T-helper 17 cell (primary cell): ENCODE data around the gene DDX60. TPM values are rescaled to one million over a fixed set of nuclear protein-coding genes. Genes with fewer than 3 reads are reported as not detected.
"Not testable (repeated sequence)": the region's sequence is repeated elsewhere in the genome, so short reads cannot be mapped to it uniquely, and the experiment has no call there.

ENCODE experiments used
- ATAC-seq: fragments of 150-1000 bp; cut with Tn5 transposase; 2 replicates; pipeline ENCODE4 v1.10.0; 2021; ENCODE audit warnings: mild to moderate bottlenecking, moderate library complexity
- DNase-seq, 3 donors: peaks; one replicate each; pipeline versions ENCODE4 v3.0.0 to v3.0.0-alpha.2; 2020 to 2021
- H3K9me3 ChIP-seq: one replicate; pipeline ENCODE4 v1.7.0; 2013; ENCODE audit warnings: low read length, mild to moderate bottlenecking; ENCODE audit not compliant: control insufficient read depth, poor library complexity, severe bottlenecking
- H3K27ac Mint-ChIP-seq: one replicate; pipeline ENCODE4 v1.8.0; 2022; ENCODE audit warnings: mild to moderate bottlenecking, moderate library complexity, mixed read lengths
- H3K27me3 Mint-ChIP-seq: one replicate; pipeline ENCODE4 v1.8.0; 2022; ENCODE audit warnings: mixed read lengths
- H3K36me3 Mint-ChIP-seq: one replicate; pipeline ENCODE4 v1.8.0; 2022; ENCODE audit warnings: low read depth, mixed read lengths
- H3K4me1 Mint-ChIP-seq: one replicate; pipeline ENCODE4 v1.8.0; 2022; ENCODE audit warnings: mild to moderate bottlenecking, mixed read lengths
- H3K4me3 Mint-ChIP-seq: one replicate; pipeline ENCODE4 v1.8.0; 2022; ENCODE audit warnings: mild to moderate bottlenecking, moderate library complexity, mixed read lengths
- total RNA-seq, 4 donors: library from RNA in 2 of 4; stranded (reverse) in 2 of 4; gene quantifications; one replicate each; pipeline ENCODE4 v1.2.3 and lab custom pipeline; 2022 to 2026

Gene DDX60, protein sequence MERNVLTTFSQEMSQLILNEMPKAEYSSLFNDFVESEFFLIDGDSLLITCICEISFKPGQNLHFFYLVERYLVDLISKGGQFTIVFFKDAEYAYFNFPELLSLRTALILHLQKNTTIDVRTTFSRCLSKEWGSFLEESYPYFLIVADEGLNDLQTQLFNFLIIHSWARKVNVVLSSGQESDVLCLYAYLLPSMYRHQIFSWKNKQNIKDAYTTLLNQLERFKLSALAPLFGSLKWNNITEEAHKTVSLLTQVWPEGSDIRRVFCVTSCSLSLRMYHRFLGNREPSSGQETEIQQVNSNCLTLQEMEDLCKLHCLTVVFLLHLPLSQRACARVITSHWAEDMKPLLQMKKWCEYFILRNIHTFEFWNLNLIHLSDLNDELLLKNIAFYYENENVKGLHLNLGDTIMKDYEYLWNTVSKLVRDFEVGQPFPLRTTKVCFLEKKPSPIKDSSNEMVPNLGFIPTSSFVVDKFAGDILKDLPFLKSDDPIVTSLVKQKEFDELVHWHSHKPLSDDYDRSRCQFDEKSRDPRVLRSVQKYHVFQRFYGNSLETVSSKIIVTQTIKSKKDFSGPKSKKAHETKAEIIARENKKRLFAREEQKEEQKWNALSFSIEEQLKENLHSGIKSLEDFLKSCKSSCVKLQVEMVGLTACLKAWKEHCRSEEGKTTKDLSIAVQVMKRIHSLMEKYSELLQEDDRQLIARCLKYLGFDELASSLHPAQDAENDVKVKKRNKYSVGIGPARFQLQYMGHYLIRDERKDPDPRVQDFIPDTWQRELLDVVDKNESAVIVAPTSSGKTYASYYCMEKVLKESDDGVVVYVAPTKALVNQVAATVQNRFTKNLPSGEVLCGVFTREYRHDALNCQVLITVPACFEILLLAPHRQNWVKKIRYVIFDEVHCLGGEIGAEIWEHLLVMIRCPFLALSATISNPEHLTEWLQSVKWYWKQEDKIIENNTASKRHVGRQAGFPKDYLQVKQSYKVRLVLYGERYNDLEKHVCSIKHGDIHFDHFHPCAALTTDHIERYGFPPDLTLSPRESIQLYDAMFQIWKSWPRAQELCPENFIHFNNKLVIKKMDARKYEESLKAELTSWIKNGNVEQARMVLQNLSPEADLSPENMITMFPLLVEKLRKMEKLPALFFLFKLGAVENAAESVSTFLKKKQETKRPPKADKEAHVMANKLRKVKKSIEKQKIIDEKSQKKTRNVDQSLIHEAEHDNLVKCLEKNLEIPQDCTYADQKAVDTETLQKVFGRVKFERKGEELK (N-terminal part only)
- total RNA-seq (10 to 100 TPM; 13.9 to 14.5 TPM), total RNA-seq (lab: John Stamatoyannopoulos, UW) (60.8 to 103 reads per million in 2 donors)

DNA sequence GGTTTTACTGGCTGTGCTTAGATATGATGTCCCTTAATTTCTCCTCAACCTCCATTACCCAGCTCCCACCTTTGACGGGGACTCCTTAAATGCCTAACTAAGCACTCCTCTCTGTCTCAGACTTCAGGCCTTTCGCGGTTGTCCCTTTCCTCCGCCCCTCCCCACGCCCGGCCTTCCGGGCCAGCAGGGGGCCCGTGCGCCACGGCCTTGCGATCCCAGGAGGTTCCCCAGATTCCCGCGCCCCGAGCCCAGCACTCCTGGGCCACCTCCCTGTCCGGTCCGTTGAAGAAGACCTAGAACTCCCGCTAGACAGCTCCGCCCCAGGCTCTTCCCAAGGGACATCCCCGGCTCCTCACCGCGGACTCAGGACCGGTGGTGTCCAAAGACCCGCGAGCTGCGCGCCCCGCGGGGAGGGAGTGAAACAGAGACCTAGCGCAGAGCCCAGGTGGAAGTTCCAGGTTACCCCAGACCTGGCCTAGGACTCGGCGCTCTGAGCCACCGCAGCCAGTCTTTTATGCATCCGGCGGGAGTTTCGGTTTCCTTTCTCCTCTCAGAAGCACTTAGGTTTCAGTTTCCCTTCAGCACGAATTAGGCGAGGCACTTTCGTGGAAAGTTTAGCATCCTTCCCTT lies at the start of gene DDX60:
Gene DDX60 (minus strand): TSS at position 487 of the 630 bp plus-strand sequence. CDS start 7,493 bp downstream, outside the sequence.
- no peaks in the 10 kb centered on the region for H3K9me3 ChIP-seq
- Mint-ChIP-seq H3K27ac (peak within 1 kb of the TSS; percentile 98), H3K27me3 (no peaks in the 10 kb centered on the region), H3K4me1 (peaks cover 27% of the 10 kb centered on the region), H3K36me3 (peaks cover 12% of the 10 kb centered on the region), H3K4me3 (peak within 1 kb of the TSS; percentile 94)
- DNase-seq = peak; percentile 63 to 75 (median 68)
- peak; percentile 93 for ATAC-seq

DNA sequence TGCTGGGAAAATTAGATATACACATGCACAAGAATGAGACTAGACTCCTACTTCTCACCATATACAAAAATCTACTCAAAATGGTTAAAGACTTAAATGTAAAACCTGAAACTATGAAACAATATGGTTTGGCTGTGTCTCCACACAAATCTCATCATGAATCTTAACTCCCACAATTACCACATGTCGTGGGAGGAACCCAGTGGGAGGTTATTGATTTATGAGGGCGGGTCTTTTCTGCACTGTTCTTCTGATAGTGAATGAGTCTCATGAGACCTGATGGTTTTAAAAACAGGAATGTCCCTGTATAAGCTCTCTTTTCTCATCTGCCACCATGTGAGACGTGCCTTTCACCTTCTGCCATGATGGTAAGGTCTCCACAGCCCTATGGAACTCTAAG lies 48.5 kb upstream of the DDX60 start:
- Mint-ChIP-seq H3K36me3 (peaks cover 27% of the 10 kb centered on the region), H3K4me3 (no peak overlapping the region), H3K27ac (no peak overlapping the region), H3K4me1 (peaks cover 13% of the 10 kb centered on the region), H3K27me3 (no peaks in the 10 kb centered on the region)
- DNase-seq (no peak), ATAC-seq (no peak)
- H3K9me3 ChIP-seq = no peaks in the 10 kb centered on the region

DNA sequence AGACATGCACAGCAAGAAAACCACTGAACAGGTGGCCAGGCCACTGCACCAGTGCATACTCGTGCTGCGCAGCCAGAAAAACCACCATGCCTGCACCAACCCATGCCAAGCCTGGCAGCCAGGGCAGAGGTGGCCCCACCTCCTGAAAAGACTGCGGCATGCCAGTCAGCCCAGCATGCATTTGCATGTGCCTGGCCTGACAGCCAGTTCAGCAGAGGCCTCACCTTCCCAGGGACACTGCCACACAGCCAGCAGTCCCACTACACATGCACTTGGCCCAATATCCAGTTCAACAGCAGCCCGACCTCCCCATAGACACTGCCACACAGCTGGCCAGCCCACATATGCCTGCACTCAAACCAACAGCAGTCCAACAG lies 43.5 kb upstream of the DDX60 start:
- Mint-ChIP-seq H3K27ac (no peak overlapping the region), H3K36me3 (peaks cover 28% of the 10 kb centered on the region), H3K27me3 (no peaks in the 10 kb centered on the region), H3K4me3 (no peak overlapping the region), H3K4me1 (peaks cover 8% of the 10 kb centered on the region)
- no peaks in the 10 kb centered on the region for H3K9me3 ChIP-seq
- no peak for ATAC-seq
- DNase-seq = no peak

DNA sequence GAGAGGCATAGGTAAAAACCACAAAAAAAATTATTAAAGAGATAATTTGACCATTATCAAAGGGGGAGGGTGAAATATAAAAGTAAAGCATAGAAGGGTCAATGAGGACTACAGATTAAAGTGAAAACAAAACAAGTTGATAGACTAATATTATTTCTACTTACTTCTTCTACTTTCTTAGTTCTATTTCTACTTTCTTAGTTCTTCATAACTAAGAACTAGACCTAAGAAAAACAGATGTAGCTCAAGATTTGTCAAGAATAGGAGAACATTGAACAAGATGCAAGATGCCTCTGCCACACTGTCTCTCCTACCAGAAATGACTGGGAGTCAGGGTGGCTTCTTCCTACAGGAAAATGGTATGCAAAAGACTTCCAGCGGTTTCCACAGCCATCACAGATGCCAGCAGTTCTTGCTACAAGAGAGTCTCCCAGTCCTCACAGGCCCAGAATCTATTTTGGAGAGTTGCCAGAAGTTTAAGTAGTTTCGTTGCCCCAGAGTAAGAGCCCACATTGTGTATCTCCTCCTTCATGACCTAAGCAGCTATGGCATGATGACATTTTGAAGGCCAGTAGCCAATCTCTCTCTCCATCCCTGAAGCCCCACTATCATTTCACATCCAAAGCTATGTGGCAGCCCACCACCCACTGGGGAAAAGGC lies 42.9 kb upstream of the DDX60 start:
- no peaks in the 10 kb centered on the region for H3K9me3 ChIP-seq
- Mint-ChIP-seq H3K27me3 (no peaks in the 10 kb centered on the region), H3K27ac (no peak overlapping the region), H3K4me1 (peaks cover 8% of the 10 kb centered on the region), H3K36me3 (peaks cover 28% of the 10 kb centered on the region), H3K4me3 (no peak overlapping the region)
- no peak for DNase-seq
- ATAC-seq = no peak

DNA sequence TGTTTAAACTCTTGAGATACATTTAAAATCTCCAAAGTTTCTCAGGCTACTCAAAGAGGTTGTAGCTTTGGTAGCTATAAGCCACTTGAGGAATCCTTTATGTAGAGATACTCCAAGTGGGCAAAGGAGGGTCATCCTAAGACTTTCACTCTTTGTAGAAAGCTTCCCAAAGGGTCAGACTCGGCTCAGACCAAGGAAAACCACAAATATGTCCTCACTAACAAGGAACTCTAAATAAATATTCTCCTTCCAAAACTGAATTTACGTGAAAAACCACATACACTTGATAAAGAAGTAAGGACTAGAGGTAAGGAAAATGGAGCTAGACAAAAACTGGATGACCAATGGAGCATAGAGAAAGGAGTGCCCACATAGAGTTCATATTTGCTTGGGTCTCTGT lies 41.7 kb upstream of the DDX60 start:
- H3K27ac Mint-ChIP-seq = no peak overlapping the region
- DNase-seq (no peak), ATAC-seq (no peak)
- no peaks in the 10 kb centered on the region for H3K9me3 ChIP-seq
- peaks cover 8% of the 10 kb centered on the region for H3K4me1 Mint-ChIP-seq
- no peaks in the 10 kb centered on the region for H3K27me3 Mint-ChIP-seq
- peaks cover 28% of the 10 kb centered on the region for H3K36me3 Mint-ChIP-seq
- H3K4me3 Mint-ChIP-seq = no peak overlapping the region

DNA sequence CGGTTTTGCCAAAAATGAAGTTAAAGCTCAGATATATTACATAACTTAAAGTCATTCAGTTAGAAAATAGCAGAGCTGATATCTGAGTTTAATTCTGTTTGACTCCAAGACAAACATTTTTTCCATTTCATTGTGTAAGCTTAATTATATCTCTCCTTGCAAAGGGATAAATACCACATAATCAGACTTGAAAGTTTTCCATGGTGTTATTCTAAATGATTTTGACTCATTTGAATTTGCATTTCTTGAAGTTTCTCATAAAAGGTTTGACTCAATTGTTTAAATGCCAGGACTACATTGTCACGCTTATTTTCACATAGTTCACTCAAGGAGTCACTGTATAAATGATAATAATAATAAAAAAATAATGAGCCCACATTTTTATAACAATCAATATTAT lies 39.4 kb upstream of the DDX60 start:
- Mint-ChIP-seq H3K4me3 (no peak overlapping the region), H3K27me3 (no peaks in the 10 kb centered on the region), H3K27ac (no peak overlapping the region), H3K4me1 (no peaks in the 10 kb centered on the region), H3K36me3 (peaks cover 19% of the 10 kb centered on the region)
- DNase-seq = no peak
- peaks cover 2% of the 10 kb centered on the region for H3K9me3 ChIP-seq
- no peak for ATAC-seq

DNA sequence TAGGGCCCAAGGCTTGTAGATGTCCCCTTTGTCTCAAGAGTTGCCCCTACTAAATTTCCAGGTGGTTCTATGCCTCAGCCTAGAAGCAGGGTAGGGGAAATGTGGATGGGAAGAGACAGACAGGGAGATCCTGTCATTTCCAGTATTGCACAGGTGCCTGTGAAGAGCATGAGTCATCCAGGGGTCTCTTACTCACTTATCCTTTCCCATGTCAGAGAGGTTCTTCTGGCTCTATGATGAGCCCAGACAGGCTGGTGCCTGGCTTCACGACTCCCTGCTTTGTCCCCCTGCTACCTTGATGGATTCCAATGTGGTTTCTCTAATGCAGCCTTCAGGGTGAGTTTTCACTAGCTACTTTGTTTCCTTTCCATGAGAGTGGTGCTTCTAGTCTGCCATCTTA lies 35.2 kb upstream of the DDX60 start:
- H3K9me3 ChIP-seq = peaks cover 6% of the 10 kb centered on the region
- no peak overlapping the region for H3K27ac Mint-ChIP-seq
- H3K36me3 Mint-ChIP-seq = no peaks in the 10 kb centered on the region
- no peaks in the 10 kb centered on the region for H3K4me1 Mint-ChIP-seq
- no peaks in the 10 kb centered on the region for H3K27me3 Mint-ChIP-seq
- DNase-seq (no peak), ATAC-seq (no peak)
- H3K4me3 Mint-ChIP-seq = no peak overlapping the region

DNA sequence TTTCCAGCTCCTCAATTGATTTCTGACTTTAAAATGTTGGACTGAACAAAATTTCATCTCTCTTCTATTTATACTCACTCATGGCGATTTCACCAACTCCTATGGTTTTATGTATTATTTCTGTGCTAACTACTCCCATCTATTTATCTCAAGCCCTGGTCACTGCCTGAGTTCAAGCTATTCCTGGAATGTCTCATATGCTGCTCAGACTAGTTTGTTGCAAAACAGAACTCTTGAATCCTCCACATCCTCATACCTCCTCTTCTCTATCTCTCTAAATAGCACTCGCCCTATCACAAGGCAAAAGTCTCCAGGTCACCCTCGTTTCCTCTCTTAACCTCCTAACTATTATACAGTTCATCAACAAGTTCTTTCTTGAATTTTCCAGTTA lies 19.0 kb upstream of the DDX60 start:
- H3K36me3 Mint-ChIP-seq = no peaks in the 10 kb centered on the region
- ATAC-seq (no peak), DNase-seq (no peak)
- no peaks in the 10 kb centered on the region for H3K27me3 Mint-ChIP-seq
- no peak overlapping the region for H3K27ac Mint-ChIP-seq
- H3K9me3 ChIP-seq = no peaks in the 10 kb centered on the region
- H3K4me3 Mint-ChIP-seq = no peak overlapping the region
- H3K4me1 Mint-ChIP-seq = peaks cover 3% of the 10 kb centered on the region

DNA sequence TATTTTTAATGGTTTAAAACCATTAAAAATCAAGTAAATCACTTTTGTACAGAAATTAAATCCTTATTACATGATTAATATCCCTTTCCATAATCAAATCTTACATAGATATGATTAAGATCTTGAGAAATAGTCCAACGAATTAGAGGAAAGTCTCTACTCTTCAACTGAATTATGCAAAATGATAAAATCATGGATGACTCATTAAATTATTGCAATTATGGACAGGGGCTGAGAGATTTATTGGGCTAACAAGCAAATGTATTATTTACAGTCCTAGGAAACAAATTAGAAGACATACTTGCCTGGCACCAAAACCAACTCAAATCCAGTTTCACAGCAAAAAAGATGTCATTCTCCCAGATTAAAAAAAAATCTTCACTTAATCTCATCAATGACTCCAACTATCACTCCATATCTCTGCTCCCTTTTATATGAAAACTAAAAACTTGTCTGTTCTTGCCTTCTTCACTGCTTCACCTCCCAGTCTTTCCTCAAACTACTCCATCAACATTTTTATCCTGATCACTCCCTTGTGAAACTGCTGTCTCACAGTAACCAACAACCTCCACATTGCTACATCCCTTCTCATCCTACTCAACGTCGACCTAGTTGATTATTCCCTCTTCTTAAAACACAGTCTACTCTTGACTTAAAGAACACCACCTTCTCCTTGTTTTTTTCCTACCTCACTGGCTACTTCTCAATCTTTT lies 18.4 kb upstream of the DDX60 start:
- H3K4me1 Mint-ChIP-seq = peaks cover 3% of the 10 kb centered on the region
- H3K27ac Mint-ChIP-seq = no peak overlapping the region
- no peak overlapping the region for H3K4me3 Mint-ChIP-seq
- no peaks in the 10 kb centered on the region for H3K9me3 ChIP-seq
- no peak for DNase-seq
- no peak for ATAC-seq
- no peaks in the 10 kb centered on the region for H3K27me3 Mint-ChIP-seq
- no peaks in the 10 kb centered on the region for H3K36me3 Mint-ChIP-seq

DNA sequence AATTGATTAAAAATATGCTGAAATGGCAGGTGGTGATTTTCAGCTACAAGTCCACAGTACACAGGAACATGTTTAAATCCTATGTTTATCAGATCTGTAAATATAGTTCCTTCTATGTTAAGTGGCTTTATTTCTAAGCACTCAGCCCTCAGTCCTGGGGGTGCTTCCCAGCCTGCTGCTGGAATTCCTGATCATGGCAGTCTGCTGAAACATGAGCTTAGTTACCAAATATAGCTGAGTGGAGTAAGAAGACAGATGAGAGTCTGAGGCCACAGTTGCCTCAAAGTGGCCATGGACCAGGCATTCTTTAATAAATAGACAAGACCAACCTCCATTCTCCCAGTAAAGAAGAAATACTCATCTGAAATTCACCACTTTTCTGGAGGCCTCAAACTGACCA lies 17.1 kb upstream of the DDX60 start:
- no peak overlapping the region for H3K27ac Mint-ChIP-seq
- no peaks in the 10 kb centered on the region for H3K36me3 Mint-ChIP-seq
- ATAC-seq (no peak), DNase-seq (no peak)
- H3K9me3 ChIP-seq = no peaks in the 10 kb centered on the region
- H3K4me1 Mint-ChIP-seq = peaks cover 3% of the 10 kb centered on the region
- H3K27me3 Mint-ChIP-seq = peaks cover under 1% of the 10 kb centered on the region
- no peak overlapping the region for H3K4me3 Mint-ChIP-seq

DNA sequence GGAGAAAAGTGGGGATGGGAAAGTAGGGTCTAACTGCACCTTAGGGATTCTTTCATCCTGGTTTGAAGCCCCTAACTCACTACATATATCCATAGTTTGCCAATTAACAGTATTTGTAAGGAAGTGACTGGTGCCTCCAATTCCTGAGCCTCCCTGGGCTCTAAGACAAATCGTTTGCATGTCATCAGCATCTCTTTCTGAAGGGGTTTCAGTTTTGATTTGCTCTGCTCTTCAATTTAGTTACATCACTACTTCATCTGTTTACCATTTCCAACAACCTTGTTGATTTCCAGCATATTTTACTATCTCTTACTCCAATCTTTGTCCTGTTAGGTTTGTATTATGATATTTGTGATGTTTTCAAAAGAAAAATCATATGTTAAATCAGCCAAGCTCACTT lies 15.5 kb upstream of the DDX60 start:
- Mint-ChIP-seq H3K27ac (no peak overlapping the region), H3K4me3 (no peak overlapping the region), H3K4me1 (peaks cover 3% of the 10 kb centered on the region), H3K36me3 (no peaks in the 10 kb centered on the region), H3K27me3 (peaks cover 5% of the 10 kb centered on the region)
- H3K9me3 ChIP-seq = no peaks in the 10 kb centered on the region
- DNase-seq (no peak), ATAC-seq (no peak)

DNA sequence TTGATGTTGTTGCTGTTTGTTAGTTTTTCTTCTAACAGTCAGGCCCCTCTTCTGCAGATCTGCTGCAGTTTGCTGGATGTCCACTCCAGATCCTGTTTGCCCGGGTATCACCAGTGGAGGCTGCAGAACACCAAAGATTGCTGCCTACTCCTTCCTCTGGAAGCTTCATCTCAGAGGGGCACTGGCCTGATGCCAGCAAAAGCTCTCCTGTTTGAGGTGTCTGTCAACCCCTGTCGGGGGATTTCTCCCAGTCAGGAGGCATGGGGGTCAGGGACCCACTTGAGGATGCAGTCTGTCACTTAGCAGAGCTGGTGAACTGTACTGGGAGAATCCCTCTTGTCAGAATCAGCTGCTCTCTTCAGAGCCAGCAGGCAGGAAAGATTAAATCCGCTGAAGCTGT lies 12.0 kb upstream of the DDX60 start:
- H3K4me3 Mint-ChIP-seq = not testable (repeated sequence)

More for the DNA sequence above, 12.0 kb upstream of the DDX60 start:
- DNase-seq, H3K27me3 Mint-ChIP-seq, H3K27ac Mint-ChIP-seq, ATAC-seq, H3K36me3 Mint-ChIP-seq, H3K9me3 ChIP-seq, H3K4me1 Mint-ChIP-seq: not testable (repeated sequence)
